Fibroblast of skin of right quadriceps (primary cell): ENCODE results near the gene COL1A1.

Experiments used
- DNase-seq: peaks from one replicate; pipeline ENCODE4 v3.0.0-alpha.2; 2013

COL1A1 gene

GRCh38 chr17:50170662-50171370 is 30.6 kb downstream of the COL1A1 start:
- no peak for DNase-seq

GRCh38 chr17:50169881-50170459 is 31.5 kb downstream of the COL1A1 start:
- no peak for DNase-seq

- DNase-seq = peak; percentile 81
Measured at GRCh38 chr17:50169121-50169764, 32.2 kb downstream of the COL1A1 start.

GRCh38 chr17:50168319-50168718 is 33.1 kb downstream of the COL1A1 start:
- no peak for DNase-seq

GRCh38 chr17:50167371-50167770 is 34.1 kb downstream of the COL1A1 start:
- no peak for DNase-seq

GRCh38 chr17:50166518-50167181 is 34.8 kb downstream of the COL1A1 start:
- no peak for DNase-seq

GRCh38 chr17:50165867-50166517 is 35.4 kb downstream of the COL1A1 start, which contains the start of gene SGCA:
SGCA (plus strand) TSS chr17:50166005; CDS start chr17:50166041, 36 bp downstream.
- no peak for DNase-seq

- DNase-seq = no peak
Measured at GRCh38 chr17:50165466-50165865, 36.0 kb downstream of the COL1A1 start.

GRCh38 chr17:50165066-50165465 is 36.4 kb downstream of the COL1A1 start:
- no peak for DNase-seq

- DNase-seq = no peak
Measured at GRCh38 chr17:50164697-50164988, 36.8 kb downstream of the COL1A1 start.

- no peak for DNase-seq
Measured at GRCh38 chr17:50163843-50164696, 37.4 kb downstream of the COL1A1 start.

- no peak for DNase-seq
Measured at GRCh38 chr17:50162466-50163254, 38.8 kb downstream of the COL1A1 start.

GRCh38 chr17:50161911-50162288 is 39.5 kb downstream of the COL1A1 start:
- DNase-seq = no peak

GRCh38 chr17:50161023-50161910 is 40.2 kb downstream of the COL1A1 start:
- peak; percentile 93 for DNase-seq

GRCh38 chr17:50157891-50158290 is 43.5 kb downstream of the COL1A1 start:
- no peak for DNase-seq

- DNase-seq = peak; percentile 50
Measured at GRCh38 chr17:50155115-50155819, 46.2 kb downstream of the COL1A1 start.

- no peak for DNase-seq
Measured at GRCh38 chr17:50154604-50155003, 46.8 kb downstream of the COL1A1 start.

- DNase-seq = no peak
Measured at GRCh38 chr17:50153650-50154575, 47.5 kb downstream of the COL1A1 start.

- DNase-seq = no peak
Measured at GRCh38 chr17:50152736-50153135, 48.7 kb downstream of the COL1A1 start.
